GM23338 (cell line): ENCODE data around the gene RBPJ. TPM values are rescaled to one million over a fixed set of nuclear protein-coding genes. Genes with fewer than 3 reads are reported as not detected.

Experiments
- ATAC-seq: fragments of 200-7000 bp; cut with Tn5 transposase; 3 replicates; pipeline ENCODE4 v1.9.1; 2020
- DNase-seq: peaks from one replicate; pipeline ENCODE4 v3.0.0-alpha.2; 2015; ENCODE audit warnings: low spot score
- H2AFZ ChIP-seq: fragments of 200-600 bp; sonication (generic); 2 replicates; pipeline ENCODE4 v1.8.0; 2016; ENCODE audit warnings: antibody characterized with exemption, mild to moderate bottlenecking, moderate library complexity
- H3F3A ChIP-seq: fragments of 200-600 bp; sonication (generic); replicated peaks from 2 replicates; pipeline ENCODE4 v1.8.0; 2017; ENCODE audit warnings: antibody characterized with exemption, mixed run types, low read depth
- H3K27ac ChIP-seq: fragments of 200-600 bp; sonication (generic); 2 replicates; pipeline ENCODE4 v1.6.1; 2016; ENCODE audit warnings: low read depth
- H3K27me3 ChIP-seq: fragments of 200-600 bp; sonication (generic); 2 replicates; pipeline ENCODE4 v1.8.0; 2016; ENCODE audit warnings: mild to moderate bottlenecking, mixed run types, moderate library complexity; ENCODE audit not compliant: insufficient read depth
- H3K36me3 ChIP-seq: fragments of 200-600 bp; sonication (generic); 2 replicates; pipeline ENCODE4 v1.8.0; 2016; ENCODE audit warnings: mild to moderate bottlenecking; ENCODE audit not compliant: insufficient read depth
- H3K4me1 ChIP-seq: fragments of 200-600 bp; sonication (generic); 2 replicates; pipeline ENCODE4 v1.8.0; 2016; ENCODE audit warnings: mild to moderate bottlenecking, moderate library complexity; ENCODE audit not compliant: insufficient read depth
- H3K4me2 ChIP-seq: fragments of 200-600 bp; sonication (generic); 2 replicates; pipeline ENCODE4 v1.7.1; 2017; ENCODE audit warnings: mixed run types
- H3K4me3 ChIP-seq: fragments of 200-600 bp; sonication (generic); 2 replicates; pipeline ENCODE4 v1.6.1; 2016; ENCODE audit warnings: mixed run types
- H3K79me2 ChIP-seq: fragments of 200-600 bp; sonication (generic); replicated peaks from 2 replicates; pipeline ENCODE4 v1.8.0; 2017; ENCODE audit warnings: mild to moderate bottlenecking; ENCODE audit not compliant: insufficient read depth
- H3K9me2 ChIP-seq: fragments of 200-600 bp; sonication (generic); 2 replicates; pipeline ENCODE4 v1.8.0; 2017; ENCODE audit not compliant: insufficient read depth
- H4K20me1 ChIP-seq: fragments of 200-600 bp; sonication (generic); replicated peaks from 2 replicates; pipeline ENCODE4 v1.8.0; 2017; ENCODE audit warnings: mild to moderate bottlenecking; ENCODE audit not compliant: insufficient read depth
- H3K27ac Mint-ChIP-seq: 2 replicates; pipeline ENCODE4 v1.8.0; 2020; ENCODE audit warnings: inconsistent platforms, mild to moderate bottlenecking, moderate library complexity, mixed read lengths
- H3K27me3 Mint-ChIP-seq: 3 replicates; pipeline ENCODE4 v1.8.0; 2022; ENCODE audit warnings: low read depth, mild to moderate bottlenecking, moderate library complexity, mixed read lengths, inconsistent platforms; ENCODE audit not compliant: insufficient read depth, poor library complexity
- H3K36me3 Mint-ChIP-seq: 3 replicates; pipeline ENCODE4 v1.8.0; 2021; ENCODE audit warnings: low read depth, mild to moderate bottlenecking, inconsistent platforms, moderate library complexity, mixed read lengths
- H3K4me1 Mint-ChIP-seq: 3 replicates; pipeline ENCODE4 v1.8.0; 2020; ENCODE audit warnings: mild to moderate bottlenecking, inconsistent platforms, mixed read lengths
- H3K4me3 Mint-ChIP-seq: 3 replicates; pipeline ENCODE4 v1.8.0; 2021; ENCODE audit warnings: moderate library complexity, mild to moderate bottlenecking, inconsistent platforms, mixed read lengths
- H3K9me3 Mint-ChIP-seq: 3 replicates; pipeline ENCODE4 v1.8.0; 2020; ENCODE audit warnings: moderate library complexity, mild to moderate bottlenecking, inconsistent platforms, mixed read lengths
- CREB1 ChIP-seq: fragments of 250-450 bp; sonication (Bioruptor Pico); IDR thresholded peaks from 2 replicates; pipeline ENCODE4 v1.5.0; 2020; ENCODE audit warnings: low read depth, mild to moderate bottlenecking, moderate library complexity
- EZH2phosphoT487 ChIP-seq: fragments of 200-600 bp; sonication (generic); IDR thresholded peaks from one replicate; pipeline ENCODE4 v1.8.1; 2018; ENCODE audit warnings: antibody characterized with exemption; ENCODE audit not compliant: unreplicated experiment
- POLR2AphosphoS5 ChIP-seq: IDR thresholded peaks from 2 replicates; pipeline ENCODE4 v1.6.1; 2016; ENCODE audit warnings: antibody characterized with exemption, low read depth
- STAT1 ChIP-seq: IDR thresholded peaks from one replicate; pipeline ENCODE4 v1.6.1; 2016; ENCODE audit warnings: antibody characterized with exemption; ENCODE audit not compliant: unreplicated experiment
- ZNF114 ChIP-seq: fragments of 250-450 bp; sonication (Bioruptor Pico); IDR thresholded peaks from 2 replicates; pipeline ENCODE4 v1.5.0; 2020; ENCODE audit warnings: mild to moderate bottlenecking, moderate library complexity
- ZNF331 ChIP-seq: fragments of 250-450 bp; sonication (Bioruptor Pico); IDR thresholded peaks from 2 replicates; pipeline ENCODE4 v1.5.0; 2020; ENCODE audit warnings: low read depth, mild to moderate bottlenecking, moderate library complexity
- polyA plus RNA-seq: library from polyadenylated mRNA; unstranded; fragments of >200 nt; fragmentation: Nextera tagmentation; extraction: Ambion mirVana; gene quantifications from 2 replicates; pipeline ENCODE4 v1.2.1, GENCODE V29; 2016
- total RNA-seq: library from RNA; depleted of rRNA; stranded (reverse); fragments of >200 nt; shearing (Covaris generic); gene quantifications from 2 replicates; pipeline ENCODE4 v1.2.3, GENCODE V29; 2014
- TF ChIP-seq, protein P1 (sequence below): IDR thresholded peaks from one replicate; pipeline ENCODE4 v1.6.1; 2018; ENCODE audit warnings: antibody characterized with exemption; ENCODE audit not compliant: unreplicated experiment
- TF ChIP-seq, protein P2 (sequence below), 2 experiments: fragments of 200-600 bp in 1 of 2; sonication (generic) in 1 of 2; conservative IDR thresholded peaks; 2 replicates each; pipeline versions ENCODE4 v1.5.1 to v1.6.1; 2016 to 2017; ENCODE audit warnings: antibody characterized with exemption in 2 of 2, low read depth in 2 of 2, mild to moderate bottlenecking in 2 of 2, moderate library complexity in 1 of 2
- TF ChIP-seq, protein P3 (sequence below): IDR thresholded peaks from 2 replicates; pipeline ENCODE4 v1.6.1; 2016; ENCODE audit warnings: antibody characterized with exemption
- TF ChIP-seq, protein P4 (sequence below): fragments of 250-450 bp; sonication (Bioruptor Pico); IDR thresholded peaks from 2 replicates; pipeline ENCODE4 v1.5.0; 2020; ENCODE audit warnings: mild to moderate bottlenecking, moderate library complexity

Gene RBPJ
- total and polyA plus RNA-seq, 2 experiments from 2014 or later = 212 to 457 TPM

DNA sequence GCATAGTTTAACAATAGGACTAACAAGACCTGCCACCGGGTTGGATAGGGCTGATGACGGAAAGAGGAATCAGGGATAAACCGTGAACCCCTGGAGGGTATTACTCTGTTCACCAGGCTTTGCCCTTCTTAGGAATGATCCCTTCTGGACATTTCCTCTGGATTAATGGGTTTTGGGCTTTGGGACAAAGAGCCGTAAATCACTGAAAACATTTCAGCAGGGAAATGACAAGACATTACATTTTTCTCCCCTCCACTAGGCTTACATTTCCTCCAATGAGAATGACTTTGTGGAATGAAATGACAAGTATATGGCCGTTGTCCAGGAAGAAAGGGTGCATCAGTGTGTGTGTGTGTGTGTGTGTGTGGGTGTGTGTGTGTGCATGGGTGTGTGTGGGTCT, 25.9 kb upstream of the RBPJ start:
- Histone ChIP-seq H2AFZ (no peak overlapping the region), H4K20me1 (no peaks in the 10 kb centered on the region), H3K27me3 (no peaks in the 10 kb centered on the region), H3K4me3 (no peak overlapping the region), H3K9me2 (no peaks in the 10 kb centered on the region), H3K27ac (no peak overlapping the region), H3K4me1 (peaks cover 17% of the 10 kb centered on the region), H3K4me2 (no peak overlapping the region), H3F3A (peaks cover 5% of the 10 kb centered on the region; the same call in 1 of the 2 replicates), H3K36me3 (no peaks in the 10 kb centered on the region), H3K79me2 (no peaks in the 10 kb centered on the region)
- Mint-ChIP-seq H3K4me3 (no peak overlapping the region), H3K27ac (no peak overlapping the region), H3K27me3 (peaks cover 2% of the 10 kb centered on the region), H3K9me3 (no peaks in the 10 kb centered on the region), H3K36me3 (no peaks in the 10 kb centered on the region), H3K4me1 (peaks cover 41% of the 10 kb centered on the region)
- TF ChIP-seq, protein P1, sequence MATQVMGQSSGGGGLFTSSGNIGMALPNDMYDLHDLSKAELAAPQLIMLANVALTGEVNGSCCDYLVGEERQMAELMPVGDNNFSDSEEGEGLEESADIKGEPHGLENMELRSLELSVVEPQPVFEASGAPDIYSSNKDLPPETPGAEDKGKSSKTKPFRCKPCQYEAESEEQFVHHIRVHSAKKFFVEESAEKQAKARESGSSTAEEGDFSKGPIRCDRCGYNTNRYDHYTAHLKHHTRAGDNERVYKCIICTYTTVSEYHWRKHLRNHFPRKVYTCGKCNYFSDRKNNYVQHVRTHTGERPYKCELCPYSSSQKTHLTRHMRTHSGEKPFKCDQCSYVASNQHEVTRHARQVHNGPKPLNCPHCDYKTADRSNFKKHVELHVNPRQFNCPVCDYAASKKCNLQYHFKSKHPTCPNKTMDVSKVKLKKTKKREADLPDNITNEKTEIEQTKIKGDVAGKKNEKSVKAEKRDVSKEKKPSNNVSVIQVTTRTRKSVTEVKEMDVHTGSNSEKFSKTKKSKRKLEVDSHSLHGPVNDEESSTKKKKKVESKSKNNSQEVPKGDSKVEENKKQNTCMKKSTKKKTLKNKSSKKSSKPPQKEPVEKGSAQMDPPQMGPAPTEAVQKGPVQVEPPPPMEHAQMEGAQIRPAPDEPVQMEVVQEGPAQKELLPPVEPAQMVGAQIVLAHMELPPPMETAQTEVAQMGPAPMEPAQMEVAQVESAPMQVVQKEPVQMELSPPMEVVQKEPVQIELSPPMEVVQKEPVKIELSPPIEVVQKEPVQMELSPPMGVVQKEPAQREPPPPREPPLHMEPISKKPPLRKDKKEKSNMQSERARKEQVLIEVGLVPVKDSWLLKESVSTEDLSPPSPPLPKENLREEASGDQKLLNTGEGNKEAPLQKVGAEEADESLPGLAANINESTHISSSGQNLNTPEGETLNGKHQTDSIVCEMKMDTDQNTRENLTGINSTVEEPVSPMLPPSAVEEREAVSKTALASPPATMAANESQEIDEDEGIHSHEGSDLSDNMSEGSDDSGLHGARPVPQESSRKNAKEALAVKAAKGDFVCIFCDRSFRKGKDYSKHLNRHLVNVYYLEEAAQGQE = no peak
- DNase-seq = no peak
- no peak for ATAC-seq

DNA sequence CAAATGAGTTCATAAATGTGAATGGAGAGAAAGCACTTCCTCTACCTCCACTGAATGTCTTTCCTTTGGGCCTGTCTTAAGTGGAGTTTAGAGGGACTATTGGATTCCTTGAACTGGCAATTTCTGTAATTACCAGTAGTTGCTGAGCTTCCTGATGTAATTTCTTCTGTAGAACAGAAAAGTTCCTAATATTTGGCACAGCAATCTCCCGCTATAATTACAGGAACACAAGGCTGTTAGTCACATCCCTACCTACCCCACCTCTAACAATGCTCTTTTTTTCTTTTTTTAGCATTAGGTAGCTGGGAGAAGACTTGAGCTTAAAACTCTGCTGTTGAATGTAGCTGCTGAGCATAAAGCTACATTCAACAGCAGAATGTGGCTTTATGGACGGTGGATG, 24.8 kb upstream of the RBPJ start:
- H3K4me2 ChIP-seq = no peak overlapping the region
- no peak overlapping the region for H3K27ac Mint-ChIP-seq
- DNase-seq (no peak), ATAC-seq (no peak)
- no peak overlapping the region for H3K4me3 Mint-ChIP-seq
- H2AFZ ChIP-seq = no peak overlapping the region
- H4K20me1 ChIP-seq = no peaks in the 10 kb centered on the region
- peaks cover 4% of the 10 kb centered on the region for H3K27me3 Mint-ChIP-seq
- H3K9me2 ChIP-seq = no peaks in the 10 kb centered on the region
- H3K4me3 ChIP-seq = no peak overlapping the region
- peaks cover 24% of the 10 kb centered on the region for H3K4me1 ChIP-seq
- H3K27me3 ChIP-seq = no peaks in the 10 kb centered on the region
- peaks cover 3% of the 10 kb centered on the region; the same call in 1 of the 3 replicates for H3K36me3 Mint-ChIP-seq
- peaks cover 5% of the 10 kb centered on the region; the same call in 1 of the 2 replicates for H3F3A ChIP-seq
- peaks cover 52% of the 10 kb centered on the region for H3K4me1 Mint-ChIP-seq
- no peaks in the 10 kb centered on the region for H3K9me3 Mint-ChIP-seq
- H3K79me2 ChIP-seq = no peaks in the 10 kb centered on the region
- H3K36me3 ChIP-seq = no peaks in the 10 kb centered on the region
- 0 out of 2 replicates have a peak overlapping the region, but pooled peaks have one; percentile 83 for H3K27ac ChIP-seq
- TF ChIP-seq ZNF114 (CRISPR knock-in tag) = no peak
- no peak for TF ChIP-seq EZH2phosphoT487
- TF ChIP-seq, protein P2, sequence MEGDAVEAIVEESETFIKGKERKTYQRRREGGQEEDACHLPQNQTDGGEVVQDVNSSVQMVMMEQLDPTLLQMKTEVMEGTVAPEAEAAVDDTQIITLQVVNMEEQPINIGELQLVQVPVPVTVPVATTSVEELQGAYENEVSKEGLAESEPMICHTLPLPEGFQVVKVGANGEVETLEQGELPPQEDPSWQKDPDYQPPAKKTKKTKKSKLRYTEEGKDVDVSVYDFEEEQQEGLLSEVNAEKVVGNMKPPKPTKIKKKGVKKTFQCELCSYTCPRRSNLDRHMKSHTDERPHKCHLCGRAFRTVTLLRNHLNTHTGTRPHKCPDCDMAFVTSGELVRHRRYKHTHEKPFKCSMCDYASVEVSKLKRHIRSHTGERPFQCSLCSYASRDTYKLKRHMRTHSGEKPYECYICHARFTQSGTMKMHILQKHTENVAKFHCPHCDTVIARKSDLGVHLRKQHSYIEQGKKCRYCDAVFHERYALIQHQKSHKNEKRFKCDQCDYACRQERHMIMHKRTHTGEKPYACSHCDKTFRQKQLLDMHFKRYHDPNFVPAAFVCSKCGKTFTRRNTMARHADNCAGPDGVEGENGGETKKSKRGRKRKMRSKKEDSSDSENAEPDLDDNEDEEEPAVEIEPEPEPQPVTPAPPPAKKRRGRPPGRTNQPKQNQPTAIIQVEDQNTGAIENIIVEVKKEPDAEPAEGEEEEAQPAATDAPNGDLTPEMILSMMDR (conservative IDR thresholded peaks at IDR 0.05; ENCODE audit: low read depth in 2 of 2) = no peak
- no peak for TF ChIP-seq STAT1
- no peak for TF ChIP-seq POLR2AphosphoS5
- TF ChIP-seq, protein P3, sequence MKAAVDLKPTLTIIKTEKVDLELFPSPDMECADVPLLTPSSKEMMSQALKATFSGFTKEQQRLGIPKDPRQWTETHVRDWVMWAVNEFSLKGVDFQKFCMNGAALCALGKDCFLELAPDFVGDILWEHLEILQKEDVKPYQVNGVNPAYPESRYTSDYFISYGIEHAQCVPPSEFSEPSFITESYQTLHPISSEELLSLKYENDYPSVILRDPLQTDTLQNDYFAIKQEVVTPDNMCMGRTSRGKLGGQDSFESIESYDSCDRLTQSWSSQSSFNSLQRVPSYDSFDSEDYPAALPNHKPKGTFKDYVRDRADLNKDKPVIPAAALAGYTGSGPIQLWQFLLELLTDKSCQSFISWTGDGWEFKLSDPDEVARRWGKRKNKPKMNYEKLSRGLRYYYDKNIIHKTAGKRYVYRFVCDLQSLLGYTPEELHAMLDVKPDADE = no peak
- TF ChIP-seq CREB1 (CRISPR knock-in tag) = no peak
- TF ChIP-seq, protein P4, sequence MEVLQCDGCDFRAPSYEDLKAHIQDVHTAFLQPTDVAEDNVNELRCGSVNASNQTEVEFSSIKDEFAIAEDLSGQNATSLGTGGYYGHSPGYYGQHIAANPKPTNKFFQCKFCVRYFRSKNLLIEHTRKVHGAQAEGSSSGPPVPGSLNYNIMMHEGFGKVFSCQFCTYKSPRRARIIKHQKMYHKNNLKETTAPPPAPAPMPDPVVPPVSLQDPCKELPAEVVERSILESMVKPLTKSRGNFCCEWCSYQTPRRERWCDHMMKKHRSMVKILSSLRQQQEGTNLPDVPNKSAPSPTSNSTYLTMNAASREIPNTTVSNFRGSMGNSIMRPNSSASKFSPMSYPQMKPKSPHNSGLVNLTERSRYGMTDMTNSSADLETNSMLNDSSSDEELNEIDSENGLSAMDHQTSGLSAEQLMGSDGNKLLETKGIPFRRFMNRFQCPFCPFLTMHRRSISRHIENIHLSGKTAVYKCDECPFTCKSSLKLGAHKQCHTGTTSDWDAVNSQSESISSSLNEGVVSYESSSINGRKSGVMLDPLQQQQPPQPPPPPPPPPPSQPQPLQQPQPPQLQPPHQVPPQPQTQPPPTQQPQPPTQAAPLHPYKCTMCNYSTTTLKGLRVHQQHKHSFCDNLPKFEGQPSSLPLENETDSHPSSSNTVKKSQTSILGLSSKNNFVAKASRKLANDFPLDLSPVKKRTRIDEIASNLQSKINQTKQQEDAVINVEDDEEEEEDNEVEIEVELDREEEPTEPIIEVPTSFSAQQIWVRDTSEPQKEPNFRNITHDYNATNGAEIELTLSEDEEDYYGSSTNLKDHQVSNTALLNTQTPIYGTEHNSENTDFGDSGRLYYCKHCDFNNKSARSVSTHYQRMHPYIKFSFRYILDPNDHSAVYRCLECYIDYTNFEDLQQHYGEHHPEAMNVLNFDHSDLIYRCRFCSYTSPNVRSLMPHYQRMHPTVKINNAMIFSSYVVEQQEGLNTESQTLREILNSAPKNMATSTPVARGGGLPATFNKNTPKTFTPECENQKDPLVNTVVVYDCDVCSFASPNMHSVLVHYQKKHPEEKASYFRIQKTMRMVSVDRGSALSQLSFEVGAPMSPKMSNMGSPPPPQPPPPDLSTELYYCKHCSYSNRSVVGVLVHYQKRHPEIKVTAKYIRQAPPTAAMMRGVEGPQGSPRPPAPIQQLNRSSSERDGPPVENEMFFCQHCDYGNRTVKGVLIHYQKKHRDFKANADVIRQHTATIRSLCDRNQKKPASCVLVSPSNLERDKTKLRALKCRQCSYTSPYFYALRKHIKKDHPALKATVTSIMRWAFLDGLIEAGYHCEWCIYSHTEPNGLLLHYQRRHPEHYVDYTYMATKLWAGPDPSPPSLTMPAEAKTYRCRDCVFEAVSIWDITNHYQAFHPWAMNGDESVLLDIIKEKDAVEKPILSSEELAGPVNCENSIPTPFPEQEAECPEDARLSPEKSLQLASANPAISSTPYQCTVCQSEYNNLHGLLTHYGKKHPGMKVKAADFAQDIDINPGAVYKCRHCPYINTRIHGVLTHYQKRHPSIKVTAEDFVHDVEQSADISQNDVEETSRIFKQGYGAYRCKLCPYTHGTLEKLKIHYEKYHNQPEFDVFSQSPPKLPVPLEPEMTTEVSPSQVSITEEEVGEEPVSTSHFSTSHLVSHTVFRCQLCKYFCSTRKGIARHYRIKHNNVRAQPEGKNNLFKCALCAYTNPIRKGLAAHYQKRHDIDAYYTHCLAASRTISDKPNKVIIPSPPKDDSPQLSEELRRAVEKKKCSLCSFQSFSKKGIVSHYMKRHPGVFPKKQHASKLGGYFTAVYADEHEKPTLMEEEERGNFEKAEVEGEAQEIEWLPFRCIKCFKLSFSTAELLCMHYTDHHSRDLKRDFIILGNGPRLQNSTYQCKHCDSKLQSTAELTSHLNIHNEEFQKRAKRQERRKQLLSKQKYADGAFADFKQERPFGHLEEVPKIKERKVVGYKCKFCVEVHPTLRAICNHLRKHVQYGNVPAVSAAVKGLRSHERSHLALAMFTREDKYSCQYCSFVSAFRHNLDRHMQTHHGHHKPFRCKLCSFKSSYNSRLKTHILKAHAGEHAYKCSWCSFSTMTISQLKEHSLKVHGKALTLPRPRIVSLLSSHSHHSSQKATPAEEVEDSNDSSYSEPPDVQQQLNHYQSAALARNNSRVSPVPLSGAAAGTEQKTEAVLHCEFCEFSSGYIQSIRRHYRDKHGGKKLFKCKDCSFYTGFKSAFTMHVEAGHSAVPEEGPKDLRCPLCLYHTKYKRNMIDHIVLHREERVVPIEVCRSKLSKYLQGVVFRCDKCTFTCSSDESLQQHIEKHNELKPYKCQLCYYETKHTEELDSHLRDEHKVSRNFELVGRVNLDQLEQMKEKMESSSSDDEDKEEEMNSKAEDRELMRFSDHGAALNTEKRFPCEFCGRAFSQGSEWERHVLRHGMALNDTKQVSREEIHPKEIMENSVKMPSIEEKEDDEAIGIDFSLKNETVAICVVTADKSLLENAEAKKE (CRISPR knock-in tag) = no peak
- TF ChIP-seq ZNF331 (CRISPR knock-in tag) = no peak
